ENCODE results near the gene GLRX5. TPM values are rescaled to one million over a fixed set of nuclear protein-coding genes. Genes with fewer than 3 reads are reported as not detected.

GLRX5 gene
- total RNA-seq, 2 experiments from 2014 or later: 11.3 to 11.9 TPM

GRCh38 chr14:95547272-95547625 is 12.4 kb downstream of the GLRX5 start:
- POLR2A ChIA-PET: no interaction called here
- no peaks in the 10 kb centered on the region for H3K4me1 Mint-ChIP-seq (ENCODE audit: low read depth)
- DNase-seq (no peak), ATAC-seq (ENCODE audit: poor library complexity) (no peak)
- Histone ChIP-seq H3K4me3 (ENCODE audit: low read length) (no peak overlapping the region), H3K9me3 (ENCODE audit: control insufficient read depth in 1 of 2, insufficient read depth in 1 of 2, low read length in 2 of 2) (no peaks in the 10 kb centered on the region), H3K27me3 (ENCODE audit: control insufficient read depth in 1 of 2, insufficient read depth in 2 of 2, low read length in 2 of 2) (no peaks in the 10 kb centered on the region), H3K36me3 (ENCODE audit: insufficient read depth, low read length) (peaks cover 11% of the 10 kb centered on the region), H3K4me1 (ENCODE audit: insufficient read depth, low read length) (no peaks in the 10 kb centered on the region), H3K27ac (ENCODE audit: low read depth in 1 of 2, low read length in 2 of 2) (no peak overlapping the region)
- no peaks in the 10 kb centered on the region for H3K9me3 Mint-ChIP-seq
- H3K27me3 Mint-ChIP-seq: no peaks in the 10 kb centered on the region
- H3K36me3 Mint-ChIP-seq (ENCODE audit: low read depth): peaks cover 30% of the 10 kb centered on the region
- CTCF ChIA-PET: no interaction called here
- TF ChIP-seq CTCF (IDR thresholded peaks at IDR 0.05): no peak
- H3K4me3 Mint-ChIP-seq: no peak overlapping the region
- H3K27ac Mint-ChIP-seq: no peak overlapping the region
- intact Hi-C loops (cut with DNase I, micrococcal nuclease): no loop called here

- POLR2A ChIA-PET: no interaction called here
- no peaks in the 10 kb centered on the region for H3K27me3 Mint-ChIP-seq
Measured at GRCh38 chr14:95547626-95548327, 12.9 kb downstream of the GLRX5 start.

GRCh38 chr14:95548328-95548929 is 13.6 kb downstream of the GLRX5 start:
- Mint-ChIP-seq H3K4me1 (ENCODE audit: low read depth) (no peaks in the 10 kb centered on the region), H3K27ac (no peak overlapping the region), H3K36me3 (ENCODE audit: low read depth) (peaks cover 30% of the 10 kb centered on the region), H3K9me3 (no peaks in the 10 kb centered on the region), H3K4me3 (no peak overlapping the region), H3K27me3 (no peaks in the 10 kb centered on the region)
- TF ChIP-seq CTCF (IDR thresholded peaks at IDR 0.05): no peak
- H3K9me3 ChIP-seq (ENCODE audit: control insufficient read depth in 1 of 2, insufficient read depth in 1 of 2, low read length in 2 of 2): no peaks in the 10 kb centered on the region
- no peak overlapping the region for H3K4me3 ChIP-seq (ENCODE audit: low read length)
- H3K27me3 ChIP-seq (ENCODE audit: control insufficient read depth in 1 of 2, insufficient read depth in 2 of 2, low read length in 2 of 2): no peaks in the 10 kb centered on the region
- ATAC-seq (ENCODE audit: poor library complexity): no peak
- intact Hi-C loops (cut with DNase I, micrococcal nuclease): no loop called here
- no peak overlapping the region for H3K27ac ChIP-seq (ENCODE audit: low read depth in 1 of 2, low read length in 2 of 2)
- DNase-seq: no peak
- ChIA-PET POLR2A (no interaction called here), CTCF (interaction anchor here (1.0 kb wide), 1 partner anchor 106 kb away, joined by 3 read pairs; no protein-coding TSS in a partner anchor)
- peaks cover 11% of the 10 kb centered on the region for H3K36me3 ChIP-seq (ENCODE audit: insufficient read depth, low read length)
- H3K4me1 ChIP-seq (ENCODE audit: insufficient read depth, low read length): no peaks in the 10 kb centered on the region

More at GRCh38 chr14:95547626-95548327, 12.9 kb downstream of the GLRX5 start:
- no peak for TF ChIP-seq CTCF (IDR thresholded peaks at IDR 0.05)
- intact Hi-C loops (cut with DNase I, micrococcal nuclease): no loop called here
- Histone ChIP-seq H3K9me3 (ENCODE audit: control insufficient read depth in 1 of 2, insufficient read depth in 1 of 2, low read length in 2 of 2) (no peaks in the 10 kb centered on the region), H3K4me1 (ENCODE audit: insufficient read depth, low read length) (no peaks in the 10 kb centered on the region), H3K27ac (ENCODE audit: low read depth in 1 of 2, low read length in 2 of 2) (no peak overlapping the region), H3K27me3 (ENCODE audit: control insufficient read depth in 1 of 2, insufficient read depth in 2 of 2, low read length in 2 of 2) (no peaks in the 10 kb centered on the region), H3K4me3 (ENCODE audit: low read length) (no peak overlapping the region), H3K36me3 (ENCODE audit: insufficient read depth, low read length) (peaks cover 11% of the 10 kb centered on the region)
- CTCF ChIA-PET: interaction anchor here (1.0 kb wide), 1 partner anchor 105 kb away, joined by 3 read pairs; no protein-coding TSS in a partner anchor
- ATAC-seq (ENCODE audit: poor library complexity) (no peak), DNase-seq (no peak)
- Mint-ChIP-seq H3K36me3 (ENCODE audit: low read depth) (peaks cover 30% of the 10 kb centered on the region), H3K27ac (no peak overlapping the region), H3K4me3 (no peak overlapping the region), H3K4me1 (ENCODE audit: low read depth) (no peaks in the 10 kb centered on the region), H3K9me3 (no peaks in the 10 kb centered on the region)

All from CD4-positive, alpha-beta T cell (primary cell).